Measurements from ENCODE around the gene CDK17. TPM values are rescaled to one million over a fixed set of nuclear protein-coding genes. Genes with fewer than 3 reads are reported as not detected.

Gene CDK17
- total RNA-seq (10 to 100 TPM in 2 of 6 donors, 1 to 10 TPM in 4; 7.2 to 15.1 (median 9.2) TPM), polyA plus RNA-seq (1 to 10 TPM; 4.3 to 6.6 TPM)

DNA sequence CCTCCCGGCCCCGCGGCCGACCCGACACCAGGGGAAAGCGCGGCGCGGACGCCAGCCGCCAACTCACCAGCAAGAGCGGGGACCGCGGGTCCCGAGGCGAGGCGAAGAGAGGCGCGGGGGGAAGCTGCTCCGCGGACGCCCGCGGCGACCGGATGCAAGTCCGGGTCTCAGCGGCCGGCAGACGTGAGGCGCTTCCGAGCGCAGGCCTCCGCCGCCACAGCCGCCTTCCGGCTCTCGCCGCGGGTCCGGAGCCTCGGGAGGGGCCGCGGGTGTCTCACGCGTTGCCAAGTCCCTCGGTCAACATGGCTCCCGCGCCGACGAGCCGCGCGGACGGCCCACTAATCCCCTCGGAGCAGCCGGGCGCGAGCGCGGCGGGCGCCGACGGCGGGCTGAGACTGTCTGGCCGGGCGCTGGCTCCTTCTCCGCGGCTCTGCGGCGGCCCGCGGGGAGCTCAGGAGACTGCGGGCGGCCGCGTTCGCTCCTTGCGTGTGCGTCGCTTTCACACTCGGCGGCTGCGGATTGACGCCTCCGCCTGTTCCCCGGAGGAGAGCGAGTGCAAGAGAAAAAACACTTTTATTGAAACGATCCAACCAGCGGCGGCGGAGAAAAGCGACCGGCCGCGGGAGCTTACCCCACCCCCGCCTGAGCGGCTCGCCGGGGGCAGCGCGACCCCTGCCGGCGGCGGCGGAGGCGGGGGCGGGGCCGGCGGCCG, at the start of gene CDK17:
Gene CDK17 (minus strand): TSS at position 521 of the 712 bp plus-strand sequence. CDS start 65,603 bp downstream, outside the sequence.
- peak; percentile 79 to 92 (median 86) for DNase-seq
- peak; percentile 85 to 91 (median 87) for ATAC-seq

DNA sequence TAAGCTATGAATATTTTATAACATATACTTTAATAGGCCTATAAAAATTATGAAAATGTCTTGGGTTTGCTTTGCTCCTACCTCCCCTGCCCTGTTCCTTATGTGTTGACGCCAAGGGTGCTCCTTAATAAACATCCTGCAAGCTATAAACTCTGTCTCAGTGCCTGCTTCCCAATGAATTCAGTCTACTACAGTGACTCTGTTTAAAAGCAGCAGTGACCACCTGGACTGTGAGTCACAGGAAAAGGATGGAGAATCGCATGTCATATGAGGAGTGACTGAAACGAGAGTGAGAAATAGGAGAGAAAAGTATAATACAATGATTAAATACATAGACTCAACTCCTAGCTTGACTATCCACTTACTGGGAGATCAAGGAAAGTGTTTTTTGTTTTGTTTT, 48.1 kb upstream of the CDK17 start:
- Histone ChIP-seq H3K9me3 (no peaks in the 10 kb centered on the region), H3K27ac (no peak overlapping the region), H3K4me1 (no peaks in the 10 kb centered on the region), H3K4me3 (no peak overlapping the region), H3K27me3 (no peaks in the 10 kb centered on the region), H3K36me3 (no peaks in the 10 kb centered on the region)
- FAIRE-seq (no peak), DNase-seq (no peak), ATAC-seq (no peak)
- TF ChIP-seq, protein P1, sequence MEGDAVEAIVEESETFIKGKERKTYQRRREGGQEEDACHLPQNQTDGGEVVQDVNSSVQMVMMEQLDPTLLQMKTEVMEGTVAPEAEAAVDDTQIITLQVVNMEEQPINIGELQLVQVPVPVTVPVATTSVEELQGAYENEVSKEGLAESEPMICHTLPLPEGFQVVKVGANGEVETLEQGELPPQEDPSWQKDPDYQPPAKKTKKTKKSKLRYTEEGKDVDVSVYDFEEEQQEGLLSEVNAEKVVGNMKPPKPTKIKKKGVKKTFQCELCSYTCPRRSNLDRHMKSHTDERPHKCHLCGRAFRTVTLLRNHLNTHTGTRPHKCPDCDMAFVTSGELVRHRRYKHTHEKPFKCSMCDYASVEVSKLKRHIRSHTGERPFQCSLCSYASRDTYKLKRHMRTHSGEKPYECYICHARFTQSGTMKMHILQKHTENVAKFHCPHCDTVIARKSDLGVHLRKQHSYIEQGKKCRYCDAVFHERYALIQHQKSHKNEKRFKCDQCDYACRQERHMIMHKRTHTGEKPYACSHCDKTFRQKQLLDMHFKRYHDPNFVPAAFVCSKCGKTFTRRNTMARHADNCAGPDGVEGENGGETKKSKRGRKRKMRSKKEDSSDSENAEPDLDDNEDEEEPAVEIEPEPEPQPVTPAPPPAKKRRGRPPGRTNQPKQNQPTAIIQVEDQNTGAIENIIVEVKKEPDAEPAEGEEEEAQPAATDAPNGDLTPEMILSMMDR (IDR thresholded peaks at IDR 0.05) = no peak
- 87 to 89% methylated on average over 3 of the region's 3 CpGs for WGBS, 2 donors
- intact Hi-C loops (cut with DNase I) = no loop called here

More for the DNA sequence above, at the start of gene CDK17:
- no peaks in the 10 kb centered on the region for H3K36me3 ChIP-seq
- H3K27me3 ChIP-seq = no peaks in the 10 kb centered on the region
- FAIRE-seq = no peak
- peak within 1 kb of the TSS; percentile 81 to 94 (median 88) for H3K4me3 ChIP-seq
- H3K9me3 ChIP-seq = no peaks in the 10 kb centered on the region
- TF ChIP-seq, protein P1 (IDR thresholded peaks at IDR 0.05) = peak in 1 of 4 donors; percentile 19
- intact Hi-C loops (cut with DNase I) = loop anchor here in 1 of 3 donors (10.0 kb wide), 1 partner anchor 345 kb away; no protein-coding TSS in a partner anchor
- peaks cover 4 to 27% (median 21%) of the 10 kb centered on the region in 3 donors for H3K4me1 ChIP-seq
- whole genome bisulfite sequencing, 2 donors = 0 to 1% methylated on average over 71 to 112 of the region's 112 CpGs
- H3K27ac ChIP-seq = peak within 1 kb of the TSS; percentile 96 to 99 (median 98)

DNA sequence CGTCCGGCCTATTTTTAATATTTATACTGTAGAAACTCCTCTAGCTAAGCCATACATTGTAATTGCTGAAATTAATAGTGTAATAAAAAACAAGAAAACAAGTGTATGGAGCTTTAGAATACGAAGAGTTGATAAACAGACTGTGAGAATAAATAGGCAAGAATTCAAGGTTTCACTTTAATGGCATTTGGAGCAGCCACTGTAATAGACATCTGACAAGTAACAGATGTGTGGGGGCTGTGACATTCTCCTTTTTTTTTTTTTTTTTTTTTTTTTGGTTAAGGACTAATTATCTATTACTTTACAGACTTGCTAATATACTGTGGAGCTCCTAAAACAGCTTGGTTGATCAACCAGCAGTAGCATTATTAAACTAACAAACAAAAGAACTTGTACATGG, 47.0 kb upstream of the CDK17 start:
- no peak for DNase-seq

DNA sequence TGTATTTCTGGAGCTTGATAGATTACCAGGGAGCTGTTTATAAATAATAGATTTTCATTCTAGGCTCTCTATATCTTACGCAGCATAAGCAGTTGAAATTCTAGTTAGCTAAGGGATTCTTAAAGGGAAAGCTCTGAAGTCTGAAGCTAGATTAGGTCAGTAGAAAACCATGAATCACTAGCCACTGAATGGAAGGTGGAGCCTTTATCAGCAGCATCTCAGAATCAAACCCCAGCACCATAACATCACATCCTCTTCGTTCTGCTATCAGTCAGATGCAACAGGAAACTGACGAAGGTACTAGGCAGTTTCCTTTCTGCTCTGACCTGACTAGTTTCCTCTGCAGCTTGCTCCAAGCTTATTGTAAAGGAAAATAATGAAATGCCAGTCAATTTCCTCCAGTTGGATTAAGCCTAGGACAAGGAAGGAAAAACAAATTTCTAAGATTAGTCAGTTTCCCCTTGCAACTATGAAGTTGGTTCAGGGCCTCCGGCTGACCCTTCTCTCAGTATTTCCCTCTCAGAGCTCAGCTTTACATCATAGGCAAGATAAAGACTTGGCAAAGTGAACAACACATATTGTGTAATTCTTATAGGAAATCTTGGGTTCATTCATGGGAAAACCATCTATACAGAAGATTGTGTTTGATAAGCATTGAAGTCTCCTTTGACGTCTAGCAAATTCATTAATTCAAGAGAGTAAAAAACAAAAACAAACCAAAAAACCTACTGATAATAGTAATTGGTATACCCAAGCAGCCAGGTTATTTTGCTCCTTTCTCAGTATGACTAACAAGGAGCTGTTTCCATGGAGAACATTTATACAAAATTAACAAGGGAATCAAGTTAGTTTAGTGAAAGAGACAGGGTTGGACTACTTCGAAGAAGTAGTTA, 45.7 kb upstream of the CDK17 start:
- 70 to 75% methylated on average over 6 of the region's 6 CpGs for WGBS, 2 donors
- no peaks in the 10 kb centered on the region for H3K27me3 ChIP-seq
- TF ChIP-seq, protein P1 (IDR thresholded peaks at IDR 0.05) = no peak
- no peak for DNase-seq
- H3K4me3 ChIP-seq = no peak overlapping the region
- H3K4me1 ChIP-seq = no peaks in the 10 kb centered on the region
- H3K36me3 ChIP-seq = no peaks in the 10 kb centered on the region
- peak in 3 of 4 donors; percentile 29 to 66 (median 31) for ATAC-seq
- H3K9me3 ChIP-seq = no peaks in the 10 kb centered on the region
- H3K27ac ChIP-seq = no peak overlapping the region
- no peak for FAIRE-seq
- intact Hi-C loops (cut with DNase I) = no loop called here

More for the DNA sequence above, 47.0 kb upstream of the CDK17 start:
- H3K27ac ChIP-seq = no peak overlapping the region
- no peak overlapping the region for H3K4me3 ChIP-seq
- H3K27me3 ChIP-seq = no peaks in the 10 kb centered on the region
- TF ChIP-seq, protein P1 (IDR thresholded peaks at IDR 0.05) = no peak
- H3K36me3 ChIP-seq = no peaks in the 10 kb centered on the region
- no peak for ATAC-seq
- no peaks in the 10 kb centered on the region for H3K4me1 ChIP-seq
- intact Hi-C loops (cut with DNase I) = no loop called here
- no peaks in the 10 kb centered on the region for H3K9me3 ChIP-seq
- no peak for FAIRE-seq
- 88 to 90% methylated on average over 3 of the region's 3 CpGs for WGBS, 2 donors
